NCI-H2227 (cell line): ENCODE measurements around the gene SPPL2B.

ENCODE experiments used
- DNase-seq: peaks from one replicate; lab custom pipeline; 2025; ENCODE audit not compliant: unreplicated experiment; lab: John Stamatoyannopoulos, UW

The SPPL2B gene

GRCh38 chr19:2353887-2354592 lies 25.6 kb downstream of the SPPL2B start:
- no peak for DNase-seq

- no peak for DNase-seq
Observed at GRCh38 chr19:2354670-2355069, 26.2 kb downstream of the SPPL2B start.

GRCh38 chr19:2355168-2356035 lies 26.9 kb downstream of the SPPL2B start:
- DNase-seq, result no peak

GRCh38 chr19:2356036-2356646 lies 27.7 kb downstream of the SPPL2B start:
- no peak for DNase-seq

- no peak for DNase-seq
Observed at GRCh38 chr19:2357279-2358206, 29.1 kb downstream of the SPPL2B start.

GRCh38 chr19:2358548-2359173 lies 30.2 kb downstream of the SPPL2B start:
- no peak for DNase-seq

- no peak for DNase-seq
Observed at GRCh38 chr19:2359992-2360685, 31.7 kb downstream of the SPPL2B start, which contains the start of gene TMPRSS9. Gene TMPRSS9, plus strand, starts transcription at chr19:2360265. Its CDS starts 29,521 bp downstream, at chr19:2389786.

GRCh38 chr19:2360833-2361232 lies 32.3 kb downstream of the SPPL2B start:
- DNase-seq, result no peak

- no peak for DNase-seq
Observed at GRCh38 chr19:2361246-2362045, 33.0 kb downstream of the SPPL2B start.

GRCh38 chr19:2362046-2362969 lies 33.8 kb downstream of the SPPL2B start:
- no peak for DNase-seq

- no peak for DNase-seq
Observed at GRCh38 chr19:2362970-2363300, 34.5 kb downstream of the SPPL2B start.

GRCh38 chr19:2363419-2363818 lies 34.9 kb downstream of the SPPL2B start:
- no peak for DNase-seq

- DNase-seq, result no peak
Observed at GRCh38 chr19:2365201-2365970, 36.9 kb downstream of the SPPL2B start.

- no peak for DNase-seq
Observed at GRCh38 chr19:2371656-2372055, 43.2 kb downstream of the SPPL2B start.

GRCh38 chr19:2372076-2372612 lies 43.7 kb downstream of the SPPL2B start:
- DNase-seq, result no peak

GRCh38 chr19:2374808-2375207 lies 46.3 kb downstream of the SPPL2B start:
- DNase-seq, result no peak
